Caki2 (cell line): Measurements from ENCODE around the gene VWA1. TPM values are rescaled to one million over a fixed set of nuclear protein-coding genes. Genes with fewer than 3 reads are reported as not detected.
A peak's percentile ranks its signal among the peaks of the same experiment; 100 is the strongest.
"Not testable (repeated sequence)": the region's sequence is repeated elsewhere in the genome, so short reads cannot be mapped to it uniquely, and the experiment has no call there.

Source experiments
- DNase-seq: peaks from one replicate; pipeline ENCODE4 v3.0.0-alpha.2; 2015; ENCODE audit warnings: low read depth
- in situ Hi-C: cut with HindIII; loops from 2 replicates; pipeline ENCODE4 v1.10.0; 2016; ENCODE audit warnings: low sequenced_read_pairs, low pct_unique_long_range_greater_than_20kb, mixed read lengths
- total RNA-seq: library from RNA; depleted of rRNA; stranded (reverse); fragments of >200 nt; shearing (Covaris generic); gene quantifications from 2 replicates; pipeline ENCODE4 v1.2.3, GENCODE V29; 2014; ENCODE audit warnings: low replicate concordance

VWA1 gene
- total RNA-seq, 1 experiment from 2014 or later = 47.0 TPM

DNA sequence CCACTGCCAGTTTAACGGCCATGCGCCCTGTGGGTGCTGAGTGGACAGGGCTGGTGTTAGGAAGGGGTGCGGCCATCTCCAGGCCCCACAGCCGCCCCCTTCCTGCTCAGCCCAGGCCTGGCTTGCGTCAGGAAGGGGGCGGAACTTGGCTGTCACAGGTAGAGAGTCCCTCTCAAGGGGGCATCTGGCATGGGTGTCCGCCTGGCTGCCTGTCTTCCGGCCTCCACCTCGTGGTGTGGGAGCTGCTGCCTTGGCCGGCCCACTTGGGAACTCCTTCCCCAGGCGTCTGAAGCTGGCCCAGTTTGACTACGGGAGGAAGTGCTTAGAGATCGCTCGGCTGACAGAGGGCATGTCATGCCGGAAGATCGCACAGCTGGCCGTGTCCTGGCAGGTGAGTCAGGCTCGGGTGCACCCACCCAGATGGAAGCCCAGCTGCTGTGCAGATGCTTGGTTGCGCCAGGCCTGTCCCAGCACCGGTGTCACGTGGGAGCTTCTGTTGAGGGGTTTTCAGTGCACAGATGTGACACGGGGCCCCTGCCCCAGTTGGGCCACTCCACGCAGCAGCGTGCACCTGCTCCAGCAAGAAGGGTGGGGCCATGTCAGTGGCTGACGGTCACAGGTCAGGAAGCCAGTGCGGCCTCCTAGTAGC, 27.0 kb downstream of the VWA1 start:
- in situ Hi-C loops = no loop called here
- peak; percentile 44 for DNase-seq

DNA sequence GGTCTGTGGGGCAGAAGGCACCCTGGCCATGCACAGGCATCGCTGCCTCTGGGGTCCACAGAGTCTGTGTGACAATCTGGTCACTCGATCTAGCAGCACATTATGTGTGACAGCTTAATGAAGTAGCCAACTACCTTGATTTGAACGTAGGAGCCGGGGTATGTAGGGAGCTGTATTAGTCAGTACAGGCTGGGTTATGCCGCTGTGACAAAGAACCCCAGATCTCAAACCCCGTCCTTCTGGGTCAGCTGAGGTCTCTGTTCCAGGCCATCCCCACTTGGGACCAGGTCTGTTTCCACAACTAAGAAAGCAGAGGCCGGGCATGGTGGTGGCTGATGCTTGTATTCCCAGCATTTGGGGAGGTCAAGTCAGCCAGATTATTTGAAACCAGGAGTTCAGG, 27.8 kb downstream of the VWA1 start:
- in situ Hi-C loops = no loop called here
- no peak for DNase-seq

DNA sequence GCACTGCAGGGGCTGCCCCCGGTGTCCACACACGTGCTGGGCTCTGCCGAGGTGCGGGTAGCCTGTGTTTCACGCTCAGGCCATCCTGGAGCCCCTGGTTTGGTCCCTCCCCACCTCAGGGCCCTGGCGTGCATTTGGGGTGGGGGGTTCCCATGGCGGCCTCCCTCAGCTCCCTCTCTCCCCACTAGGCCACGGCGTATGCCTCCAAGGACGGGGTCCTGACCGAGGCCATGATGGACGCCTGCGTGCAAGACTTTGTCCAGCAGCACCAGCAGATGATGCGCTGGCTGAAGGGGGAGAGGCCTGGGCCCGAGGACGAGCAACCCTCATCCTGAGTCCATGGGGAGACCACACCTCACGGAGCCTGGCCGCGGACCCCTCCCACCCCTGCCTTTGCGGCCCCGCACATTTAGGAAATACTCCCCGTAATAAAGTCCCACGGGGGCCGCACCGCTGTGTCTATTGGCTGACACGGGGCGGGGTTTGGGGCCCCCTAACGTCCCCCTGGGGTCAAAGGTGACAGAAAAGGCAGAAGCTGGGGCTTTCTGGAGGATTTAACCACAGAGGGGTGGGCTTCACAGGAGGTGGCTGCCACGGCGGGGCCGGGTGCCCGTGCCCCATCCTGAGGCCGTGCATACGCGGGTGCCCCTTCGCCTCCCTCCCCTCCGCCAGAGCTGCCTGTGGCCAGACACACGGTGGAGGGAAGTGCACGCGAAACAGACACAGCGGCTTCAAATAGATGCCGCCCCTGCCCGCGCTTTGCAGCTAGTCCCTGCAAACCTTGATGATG, 32.9 kb downstream of the VWA1 start:
- in situ Hi-C loops, DNase-seq: not testable (repeated sequence)

DNA sequence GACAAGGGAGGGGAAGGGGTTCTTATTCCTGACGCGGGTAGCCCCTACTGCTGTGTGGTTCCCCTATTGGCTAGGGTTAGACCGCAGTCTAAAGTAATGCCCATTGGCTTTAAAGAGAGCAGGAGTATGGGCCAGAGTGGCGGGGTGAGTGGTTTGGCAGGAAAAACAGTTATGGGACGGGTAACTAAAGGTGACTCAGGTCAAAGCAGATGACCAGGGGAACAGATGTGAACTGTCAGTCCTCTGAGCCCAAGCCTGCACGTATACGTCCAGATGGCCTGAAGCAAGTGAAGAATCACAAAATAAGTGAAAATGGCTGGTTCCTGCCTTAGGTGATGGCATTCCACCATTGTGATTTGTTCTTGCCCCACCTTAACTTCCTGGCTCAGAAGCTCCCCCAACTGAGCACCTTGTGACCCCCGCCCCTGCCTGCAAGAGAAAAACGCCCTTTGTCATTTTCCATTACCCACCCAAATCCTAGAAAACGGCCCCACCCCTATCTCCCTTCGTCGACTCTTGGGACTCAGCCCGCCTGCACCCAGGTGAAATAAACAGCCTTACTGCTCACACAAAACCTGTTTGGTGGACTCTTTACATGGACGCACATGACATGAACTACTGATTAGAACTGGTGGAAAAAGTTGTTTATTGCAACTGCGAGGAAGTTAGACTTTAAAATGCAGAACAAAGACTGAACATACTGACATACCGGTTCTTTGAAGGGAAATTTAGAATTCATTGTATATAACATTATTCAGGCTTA, 35.3 kb downstream of the VWA1 start:
- DNase-seq = no peak
- in situ Hi-C loops = no loop called here

DNA sequence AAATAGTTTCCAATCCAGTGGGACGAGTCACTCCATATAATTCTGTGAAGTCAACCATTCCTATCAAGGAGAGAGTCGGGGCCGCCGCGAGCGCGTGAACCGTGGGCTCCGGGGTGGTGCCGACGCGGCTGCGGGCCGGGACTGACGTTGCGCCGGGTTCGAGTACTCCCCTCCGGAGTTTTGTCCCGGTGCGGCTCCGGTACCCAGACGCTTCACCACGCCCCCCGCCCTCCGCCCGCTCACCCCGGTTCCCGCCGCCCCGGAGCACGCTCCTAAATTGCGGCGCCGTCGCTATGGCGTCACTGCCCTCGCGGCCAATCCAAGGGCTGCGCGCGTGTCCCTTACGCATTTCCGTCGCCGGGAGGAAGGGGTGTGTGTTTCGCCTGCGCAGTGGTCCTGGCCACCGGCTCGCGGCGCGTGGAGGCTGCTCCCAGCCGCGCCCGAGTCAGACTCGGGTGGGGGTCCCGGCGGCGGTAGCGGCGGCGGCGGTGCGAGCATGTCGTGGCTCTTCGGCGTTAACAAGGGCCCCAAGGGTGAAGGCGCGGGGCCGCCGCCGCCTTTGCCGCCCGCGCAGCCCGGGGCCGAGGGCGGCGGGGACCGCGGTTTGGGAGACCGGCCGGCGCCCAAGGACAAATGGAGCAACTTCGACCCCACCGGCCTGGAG, 36.0 kb downstream of the VWA1 start, which contains the start of gene ATAD3B:
TSS of gene ATAD3B (plus strand) at position 377 of the 664 bp plus-strand sequence. CDS start at position 497, 120 bp downstream.
- peak; percentile 82 for DNase-seq
- in situ Hi-C loops = no loop called here

- peak; percentile 27 for DNase-seq
- in situ Hi-C loops = not testable (repeated sequence)
Observed at GRCh38 chr1:1472053-1472876, 36.8 kb downstream of the VWA1 start.

GRCh38 chr1:1476011-1476410, 40.5 kb downstream of the VWA1 start:
- in situ Hi-C loops, DNase-seq: not testable (repeated sequence)

DNA sequence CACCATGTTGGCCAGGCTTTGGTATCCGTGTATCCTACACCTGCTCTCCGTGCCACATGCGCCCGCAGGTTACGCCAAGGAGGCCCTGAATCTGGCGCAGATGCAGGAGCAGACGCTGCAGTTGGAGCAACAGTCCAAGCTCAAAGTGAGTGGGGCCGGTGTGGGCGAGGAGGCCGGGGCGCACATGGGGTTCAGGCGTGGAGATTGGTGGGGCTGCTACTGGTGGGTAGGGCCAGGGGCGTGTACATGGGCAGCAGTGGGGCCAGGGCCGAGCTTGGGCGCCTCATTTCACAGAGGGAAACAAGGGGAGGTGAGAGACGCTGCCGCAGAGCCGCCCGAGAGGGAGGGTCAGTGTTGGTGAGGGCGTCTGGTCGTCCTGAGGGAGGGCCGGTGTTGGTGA, 41.7 kb downstream of the VWA1 start:
- DNase-seq = no peak
- in situ Hi-C loops = no loop called here

DNA sequence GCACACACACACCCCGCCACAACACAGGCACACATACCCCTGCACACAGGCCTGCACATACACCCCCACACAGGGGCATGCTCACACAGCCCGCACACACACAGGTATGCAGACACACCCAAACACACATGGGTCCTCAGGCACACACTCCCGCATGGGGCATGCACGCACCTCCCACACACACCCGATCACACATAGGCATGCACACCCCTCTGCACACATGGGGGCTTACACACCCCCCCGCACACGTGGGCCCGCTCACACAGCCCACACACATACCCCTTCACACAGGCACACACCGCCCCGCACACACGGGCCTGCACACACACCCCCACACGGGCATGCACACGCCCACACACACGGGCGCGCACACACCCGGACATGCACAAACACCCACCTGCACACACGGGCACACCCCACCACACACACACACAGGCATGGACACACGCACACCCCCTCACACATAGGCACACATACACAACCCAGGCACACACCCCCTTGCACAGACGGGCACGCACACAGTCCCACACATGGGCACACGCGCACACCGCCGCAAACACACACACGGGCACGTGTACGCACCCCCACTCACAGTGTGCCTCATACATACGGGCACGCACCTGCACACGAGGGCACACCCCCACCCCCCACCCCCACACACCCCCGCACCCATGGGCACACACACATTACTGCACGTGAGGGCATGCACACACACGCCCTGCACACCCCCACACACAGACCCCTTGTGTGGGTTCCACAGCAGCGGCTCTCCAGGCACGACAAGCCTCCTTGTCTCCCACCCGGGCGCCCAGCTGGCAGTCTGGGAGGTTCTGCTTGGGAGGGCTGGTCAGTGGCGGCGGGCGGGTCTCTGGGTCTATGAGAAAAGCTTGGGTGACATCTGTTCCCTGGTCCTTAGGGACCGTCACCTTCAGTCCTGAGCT, 44.3 kb downstream of the VWA1 start:
- no peak for DNase-seq
- in situ Hi-C loops = no loop called here

- not testable (repeated sequence) for DNase-seq
Observed at GRCh38 chr1:1480488-1480867, 45.0 kb downstream of the VWA1 start.

GRCh38 chr1:1481811-1482210, 46.3 kb downstream of the VWA1 start:
- in situ Hi-C loops = not testable (repeated sequence)

More at GRCh38 chr1:1480488-1480867, 45.0 kb downstream of the VWA1 start:
- in situ Hi-C loops = not testable (repeated sequence)

GRCh38 chr1:1482856-1483255, 47.4 kb downstream of the VWA1 start:
- in situ Hi-C loops = no loop called here
- DNase-seq = no peak

More at GRCh38 chr1:1481811-1482210, 46.3 kb downstream of the VWA1 start:
- DNase-seq = not testable (repeated sequence)

DNA sequence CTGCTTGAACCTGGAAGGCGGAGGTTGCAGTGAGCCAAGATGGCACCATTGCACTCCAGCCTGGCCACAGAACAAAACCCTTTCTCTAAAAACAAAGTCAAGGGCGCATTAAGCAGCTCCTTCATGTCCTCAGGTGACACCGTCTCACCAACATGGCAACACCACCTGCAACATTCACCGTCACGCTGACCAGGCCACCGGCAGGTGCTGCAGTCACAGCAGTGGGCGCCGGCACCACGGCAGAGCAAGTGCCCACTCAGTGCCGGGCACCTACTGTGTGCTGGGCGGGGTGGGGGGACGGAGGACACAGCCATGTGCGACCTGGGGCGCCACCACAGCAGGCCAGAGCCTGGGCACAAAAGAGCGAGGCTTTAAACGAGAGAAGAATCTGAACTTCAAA, 48.2 kb downstream of the VWA1 start:
- no peak for DNase-seq
- in situ Hi-C loops = no loop called here

DNA sequence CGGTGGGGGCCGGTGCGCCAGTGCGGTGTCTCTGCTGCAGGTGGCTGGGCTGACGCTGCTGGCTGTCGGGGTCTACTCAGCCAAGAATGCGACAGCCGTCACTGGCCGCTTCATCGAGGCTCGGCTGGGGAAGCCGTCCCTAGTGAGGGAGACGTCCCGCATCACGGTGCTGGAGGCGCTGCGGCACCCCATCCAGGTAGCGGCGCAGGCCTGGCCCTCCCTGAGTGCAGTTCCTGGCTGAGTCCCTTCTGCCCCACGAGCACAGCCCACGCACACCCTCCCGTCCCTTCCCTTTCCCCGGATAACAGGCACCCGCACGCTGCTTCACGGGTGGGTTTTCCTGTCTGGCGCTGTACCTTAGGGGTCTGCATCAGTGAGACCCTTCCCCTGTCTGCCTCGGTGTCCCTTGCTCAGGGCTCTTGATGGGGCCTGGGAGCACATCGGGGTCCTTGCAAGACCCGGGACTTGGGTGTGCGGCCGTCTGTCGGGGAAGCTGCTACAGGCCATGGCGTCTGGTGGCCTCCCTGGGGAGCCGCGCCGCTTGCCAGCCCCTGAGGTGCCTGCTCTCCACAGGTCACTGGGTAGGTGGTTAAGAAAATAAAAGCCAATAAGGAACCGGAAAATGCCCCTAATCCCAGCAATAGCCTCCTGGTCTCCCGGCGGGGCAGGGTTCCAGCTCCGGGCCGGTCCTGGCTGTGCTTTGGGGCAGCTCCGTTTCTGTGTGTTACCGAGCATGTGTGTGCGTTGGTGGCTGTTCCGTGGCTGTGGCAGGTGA, 49.7 kb downstream of the VWA1 start:
- in situ Hi-C loops, DNase-seq: not testable (repeated sequence)

DNA sequence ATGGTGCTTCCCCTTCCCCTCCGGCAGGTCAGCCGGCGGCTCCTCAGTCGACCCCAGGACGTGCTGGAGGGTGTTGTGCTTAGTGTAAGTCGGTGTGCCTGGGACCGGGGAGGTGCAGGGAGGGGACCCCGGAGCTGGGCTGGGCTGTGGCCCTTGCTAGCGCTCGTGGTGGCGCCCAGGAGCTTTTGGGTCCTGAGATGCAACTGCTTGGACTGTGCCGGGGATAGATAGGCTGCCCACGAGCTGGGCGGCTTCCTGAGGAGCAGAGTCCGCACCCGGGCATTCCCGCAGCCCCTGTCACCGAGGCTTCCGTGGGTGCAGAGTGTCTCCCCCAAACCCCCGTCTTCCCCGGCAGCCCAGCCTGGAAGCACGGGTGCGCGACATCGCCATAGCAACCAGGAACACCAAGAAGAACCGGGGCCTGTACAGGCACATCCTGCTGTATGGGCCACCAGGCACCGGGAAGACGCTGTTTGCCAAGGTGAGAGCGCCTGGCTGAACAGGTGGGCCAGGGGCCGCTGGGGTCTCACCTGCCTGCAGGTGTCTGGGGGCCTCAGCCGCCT, 50.3 kb downstream of the VWA1 start:
- in situ Hi-C loops, DNase-seq: not testable (repeated sequence)

DNA sequence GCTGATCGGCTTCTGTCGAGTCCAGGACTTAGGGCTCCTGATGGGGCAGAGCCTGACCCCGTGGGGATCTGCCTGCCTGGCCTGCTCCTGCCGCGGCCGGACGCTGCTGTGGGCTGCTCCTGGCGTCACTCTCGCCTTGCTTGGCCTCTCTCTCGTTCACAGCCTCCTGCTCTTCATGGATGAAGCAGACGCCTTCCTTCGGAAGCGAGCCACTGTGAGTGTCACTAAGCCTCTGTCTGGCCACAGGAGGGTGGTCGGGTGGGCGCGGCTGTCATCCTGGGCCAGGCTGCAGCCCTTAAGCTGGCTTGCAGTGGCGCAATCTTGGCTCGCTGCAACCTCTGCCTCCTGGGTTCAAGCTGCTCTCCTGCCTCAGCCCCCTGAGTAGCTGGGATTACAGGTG, 52.2 kb downstream of the VWA1 start:
- DNase-seq = no peak
- in situ Hi-C loops = no loop called here
